Activated naive CD4-positive, alpha-beta T cell treated with anti-CD3 and anti-CD28 coated beads, Interleukin-2, amount 10 ng/mL, durations not matched to agents 7 days and 5 days (primary cell): ENCODE results near the gene PTPRD.

Experiments used
- CTCF ChIA-PET: fragments of 350-600 bp; sonication (Branson Sonifier 250); formaldehyde crosslinking; loops from one replicate; lab custom pipeline; 2021; ENCODE audit warnings: antibody characterized with exemption; lab: Charles Lee
- DNase-seq: peaks from one replicate; pipeline ENCODE4 v3.0.0-alpha.2; 2020
- H3K27ac Mint-ChIP-seq: one replicate; pipeline ENCODE4 v1.8.0; 2021; ENCODE audit warnings: mild to moderate bottlenecking, moderate library complexity, mixed read lengths
- H3K27me3 Mint-ChIP-seq: one replicate; pipeline ENCODE4 v1.8.0; 2021; ENCODE audit warnings: mild to moderate bottlenecking, mixed read lengths
- H3K36me3 Mint-ChIP-seq: one replicate; pipeline ENCODE4 v1.8.0; 2021; ENCODE audit warnings: mixed read lengths
- H3K4me1 Mint-ChIP-seq: one replicate; pipeline ENCODE4 v1.8.0; 2021; ENCODE audit warnings: mixed read lengths
- H3K4me3 Mint-ChIP-seq: one replicate; pipeline ENCODE4 v1.8.0; 2021; ENCODE audit warnings: mild to moderate bottlenecking, moderate library complexity, mixed read lengths
- H3K9me3 Mint-ChIP-seq: one replicate; pipeline ENCODE4 v1.8.0; 2021; ENCODE audit warnings: mixed read lengths

The PTPRD gene

GRCh38 chr9:9747787-9748186 is 865.0 kb downstream of the PTPRD start:
- no peaks in the 10 kb centered on the region for H3K27me3 Mint-ChIP-seq
- no peaks in the 10 kb centered on the region for H3K9me3 Mint-ChIP-seq
- H3K4me3 Mint-ChIP-seq: no peak overlapping the region
- CTCF ChIA-PET: no interaction called here
- no peak for DNase-seq
- no peaks in the 10 kb centered on the region for H3K36me3 Mint-ChIP-seq
- no peaks in the 10 kb centered on the region for H3K4me1 Mint-ChIP-seq
- no peak overlapping the region for H3K27ac Mint-ChIP-seq

GRCh38 chr9:9746826-9747225 is 866.0 kb downstream of the PTPRD start:
- Mint-ChIP-seq H3K27ac (no peak overlapping the region), H3K4me1 (no peaks in the 10 kb centered on the region), H3K36me3 (no peaks in the 10 kb centered on the region), H3K27me3 (no peaks in the 10 kb centered on the region), H3K9me3 (peaks cover 2% of the 10 kb centered on the region), H3K4me3 (no peak overlapping the region)
- no peak for DNase-seq
- CTCF ChIA-PET: no interaction called here

GRCh38 chr9:9743822-9744221 is 869.0 kb downstream of the PTPRD start:
- Mint-ChIP-seq H3K4me1 (no peaks in the 10 kb centered on the region), H3K27me3 (no peaks in the 10 kb centered on the region), H3K27ac (no peak overlapping the region), H3K36me3 (no peaks in the 10 kb centered on the region), H3K4me3 (no peak overlapping the region), H3K9me3 (peaks cover 9% of the 10 kb centered on the region)
- DNase-seq: no peak
- CTCF ChIA-PET: no interaction called here

GRCh38 chr9:9730174-9730573 is 882.6 kb downstream of the PTPRD start:
- CTCF ChIA-PET: no interaction called here
- H3K36me3 Mint-ChIP-seq: no peaks in the 10 kb centered on the region
- H3K4me1 Mint-ChIP-seq: no peaks in the 10 kb centered on the region
- H3K27me3 Mint-ChIP-seq: no peaks in the 10 kb centered on the region
- H3K9me3 Mint-ChIP-seq: peaks cover 3% of the 10 kb centered on the region
- DNase-seq: no peak
- no peak overlapping the region for H3K27ac Mint-ChIP-seq
- H3K4me3 Mint-ChIP-seq: no peak overlapping the region

GRCh38 chr9:9729082-9729481 is 883.7 kb downstream of the PTPRD start:
- Mint-ChIP-seq H3K27ac (no peak overlapping the region), H3K9me3 (peaks cover 3% of the 10 kb centered on the region), H3K36me3 (no peaks in the 10 kb centered on the region), H3K4me1 (no peaks in the 10 kb centered on the region), H3K4me3 (no peak overlapping the region), H3K27me3 (no peaks in the 10 kb centered on the region)
- CTCF ChIA-PET: no interaction called here
- DNase-seq: no peak

- H3K4me3 Mint-ChIP-seq: no peak overlapping the region
- DNase-seq: no peak
- no peaks in the 10 kb centered on the region for H3K36me3 Mint-ChIP-seq
- peaks cover 13% of the 10 kb centered on the region for H3K9me3 Mint-ChIP-seq
- H3K4me1 Mint-ChIP-seq: no peaks in the 10 kb centered on the region
- CTCF ChIA-PET: no interaction called here
- no peaks in the 10 kb centered on the region for H3K27me3 Mint-ChIP-seq
- no peak overlapping the region for H3K27ac Mint-ChIP-seq
These were observed 893.3 kb downstream of the PTPRD start for GRCh38 chr9:9719373-9720112.

- H3K4me1 Mint-ChIP-seq: no peaks in the 10 kb centered on the region
- H3K4me3 Mint-ChIP-seq: no peak overlapping the region
- H3K36me3 Mint-ChIP-seq: no peaks in the 10 kb centered on the region
- CTCF ChIA-PET: no interaction called here
- DNase-seq: no peak
- peaks cover 13% of the 10 kb centered on the region for H3K9me3 Mint-ChIP-seq
- no peak overlapping the region for H3K27ac Mint-ChIP-seq
- no peaks in the 10 kb centered on the region for H3K27me3 Mint-ChIP-seq
These were observed 894.1 kb downstream of the PTPRD start for GRCh38 chr9:9718691-9719090.

GRCh38 chr9:9679433-9679832 is 933.4 kb downstream of the PTPRD start:
- H3K9me3 Mint-ChIP-seq: peaks cover 2% of the 10 kb centered on the region
- DNase-seq: no peak
- no peaks in the 10 kb centered on the region for H3K27me3 Mint-ChIP-seq
- H3K36me3 Mint-ChIP-seq: no peaks in the 10 kb centered on the region
- no peaks in the 10 kb centered on the region for H3K4me1 Mint-ChIP-seq
- CTCF ChIA-PET: no interaction called here
- H3K27ac Mint-ChIP-seq: no peak overlapping the region
- no peak overlapping the region for H3K4me3 Mint-ChIP-seq

- H3K9me3 Mint-ChIP-seq: no peaks in the 10 kb centered on the region
- no peaks in the 10 kb centered on the region for H3K27me3 Mint-ChIP-seq
- H3K4me1 Mint-ChIP-seq: no peaks in the 10 kb centered on the region
- CTCF ChIA-PET: no interaction called here
- DNase-seq: no peak
- no peaks in the 10 kb centered on the region for H3K36me3 Mint-ChIP-seq
- no peak overlapping the region for H3K4me3 Mint-ChIP-seq
- H3K27ac Mint-ChIP-seq: no peak overlapping the region
These were observed 938.3 kb downstream of the PTPRD start for GRCh38 chr9:9674461-9674860.

GRCh38 chr9:9670454-9670853 is 942.3 kb downstream of the PTPRD start:
- H3K4me1 Mint-ChIP-seq: no peaks in the 10 kb centered on the region
- no peaks in the 10 kb centered on the region for H3K36me3 Mint-ChIP-seq
- no peak for DNase-seq
- H3K4me3 Mint-ChIP-seq: no peak overlapping the region
- no peaks in the 10 kb centered on the region for H3K27me3 Mint-ChIP-seq
- H3K9me3 Mint-ChIP-seq: no peaks in the 10 kb centered on the region
- CTCF ChIA-PET: no interaction called here
- no peak overlapping the region for H3K27ac Mint-ChIP-seq

GRCh38 chr9:9645006-9645405 is 967.8 kb downstream of the PTPRD start:
- Mint-ChIP-seq H3K27me3 (no peaks in the 10 kb centered on the region), H3K9me3 (no peaks in the 10 kb centered on the region), H3K36me3 (no peaks in the 10 kb centered on the region), H3K4me1 (no peaks in the 10 kb centered on the region), H3K4me3 (no peak overlapping the region), H3K27ac (no peak overlapping the region)
- no peak for DNase-seq
- CTCF ChIA-PET: no interaction called here

- no peaks in the 10 kb centered on the region for H3K36me3 Mint-ChIP-seq
- H3K4me3 Mint-ChIP-seq: no peak overlapping the region
- H3K9me3 Mint-ChIP-seq: peaks cover 2% of the 10 kb centered on the region
- CTCF ChIA-PET: no interaction called here
- H3K4me1 Mint-ChIP-seq: no peaks in the 10 kb centered on the region
- DNase-seq: no peak
- H3K27ac Mint-ChIP-seq: no peak overlapping the region
- H3K27me3 Mint-ChIP-seq: no peaks in the 10 kb centered on the region
These were observed 981.5 kb downstream of the PTPRD start for GRCh38 chr9:9631284-9631683.

- DNase-seq: no peak
- H3K4me1 Mint-ChIP-seq: no peaks in the 10 kb centered on the region
- H3K9me3 Mint-ChIP-seq: no peaks in the 10 kb centered on the region
- no peaks in the 10 kb centered on the region for H3K27me3 Mint-ChIP-seq
- no peaks in the 10 kb centered on the region for H3K36me3 Mint-ChIP-seq
- H3K27ac Mint-ChIP-seq: no peak overlapping the region
- CTCF ChIA-PET: no interaction called here
- no peak overlapping the region for H3K4me3 Mint-ChIP-seq
These were observed 987.6 kb downstream of the PTPRD start for GRCh38 chr9:9625248-9625647.

GRCh38 chr9:9623506-9623905 is 989.3 kb downstream of the PTPRD start:
- no peaks in the 10 kb centered on the region for H3K27me3 Mint-ChIP-seq
- H3K4me3 Mint-ChIP-seq: no peak overlapping the region
- DNase-seq: no peak
- CTCF ChIA-PET: no interaction called here
- H3K27ac Mint-ChIP-seq: no peak overlapping the region
- H3K9me3 Mint-ChIP-seq: no peaks in the 10 kb centered on the region
- H3K36me3 Mint-ChIP-seq: no peaks in the 10 kb centered on the region
- no peaks in the 10 kb centered on the region for H3K4me1 Mint-ChIP-seq

GRCh38 chr9:9621355-9621940 is 991.4 kb downstream of the PTPRD start:
- Mint-ChIP-seq H3K27ac (no peak overlapping the region), H3K27me3 (no peaks in the 10 kb centered on the region), H3K4me1 (no peaks in the 10 kb centered on the region), H3K9me3 (no peaks in the 10 kb centered on the region), H3K4me3 (no peak overlapping the region), H3K36me3 (no peaks in the 10 kb centered on the region)
- CTCF ChIA-PET: no interaction called here
- DNase-seq: no peak
